Esophagus (tissue), 2 donors: ENCODE results near the gene CGB1. TPM values are rescaled to one million over a fixed set of nuclear protein-coding genes. Genes with fewer than 3 reads are reported as not detected.
"Not testable (repeated sequence)": the region's sequence is repeated elsewhere in the genome, so short reads cannot be mapped to it uniquely, and the experiment has no call there.

ENCODE experiments used
- H3K27ac ChIP-seq, 2 donors: one replicate each; pipeline ENCODE4 v1.5.1; 2013; ENCODE audit warnings: low read depth in 2 of 2, mild to moderate bottlenecking in 2 of 2, inconsistent platforms in 1 of 2, low read length in 1 of 2, moderate library complexity in 1 of 2
- H3K27me3 ChIP-seq, 2 donors: one replicate each; pipeline ENCODE4 v1.6.1; 2013; ENCODE audit warnings: low read length in 2 of 2, control low read depth in 1 of 2, mild to moderate bottlenecking in 1 of 2; ENCODE audit not compliant: insufficient read depth in 2 of 2, control insufficient read depth in 1 of 2
- H3K36me3 ChIP-seq, 2 donors: one replicate each; pipeline ENCODE4 v1.6.1; 2013; ENCODE audit warnings: low read length in 1 of 2; ENCODE audit not compliant: control insufficient read depth in 2 of 2, insufficient read depth in 2 of 2
- H3K4me1 ChIP-seq, 2 donors: one replicate each; pipeline ENCODE4 v1.6.1; 2013; ENCODE audit warnings: low read length in 1 of 2; ENCODE audit not compliant: control insufficient read depth in 2 of 2, insufficient read depth in 2 of 2
- H3K4me3 ChIP-seq, 2 donors: one replicate each; pipeline ENCODE4 v1.5.1; 2013; ENCODE audit warnings: low read length in 2 of 2, mild to moderate bottlenecking in 2 of 2, low read depth in 1 of 2, moderate library complexity in 1 of 2
- H3K9me3 ChIP-seq, 2 donors: one replicate each; pipeline ENCODE4 v1.6.1; 2013; ENCODE audit warnings: mild to moderate bottlenecking in 2 of 2, low read depth in 1 of 2, low read length in 1 of 2, moderate library complexity in 1 of 2; ENCODE audit not compliant: control insufficient read depth in 2 of 2, insufficient read depth in 1 of 2
- WGBS, 2 donors: extraction: QIAGEN DNeasy Blood & Tissue Kit; methylation state at CpG; one replicate each; pipeline ENCODE4 v1.1.7; 2013; 5-methylcytosine and 5-hydroxymethylcytosine counted together
- polyA plus RNA-seq, 2 donors: library from polyadenylated mRNA; stranded (reverse); fragments of 200-250 nt; gene quantifications; one replicate each; pipeline ENCODE4 v1.2.3, GENCODE V29; 2013
- donor health status: healthy with polysubstance abuse.
- donor health status: Bipolar disorder and iron deficiency.

Gene CGB1
- not detected for polyA plus RNA-seq

GRCh38 chr19:49036815-49037214, at the start of gene CGB1:
Gene CGB1 (minus strand): TSS chr19:49036895. CDS start chr19:49036711, 184 bp downstream.
- H3K27me3 ChIP-seq, H3K4me1 ChIP-seq, H3K36me3 ChIP-seq, H3K4me3 ChIP-seq, H3K9me3 ChIP-seq, H3K27ac ChIP-seq: not testable (repeated sequence)
- 50 to 52% methylated on average over 18 of the region's 18 CpGs for WGBS, 2 donors

GRCh38 chr19:49086296-49086695, 49.6 kb upstream of the CGB1 start:
- H3K4me1 ChIP-seq = peaks cover 3 to 4% of the 10 kb centered on the region in 2 donors
- H3K36me3 ChIP-seq = peaks cover 9 to 20% of the 10 kb centered on the region in 2 donors
- H3K27me3 ChIP-seq = no peaks in the 10 kb centered on the region

GRCh38 chr19:49085868-49086232, 49.2 kb upstream of the CGB1 start:
- peaks cover 8 to 16% of the 10 kb centered on the region in 2 donors for H3K36me3 ChIP-seq
- H3K4me3 ChIP-seq = peak overlapping the region; percentile 88 to 94
- peak overlapping the region; percentile 77 to 92 for H3K27ac ChIP-seq
- 0 to 1% methylated on average over 14 of the region's 14 CpGs for WGBS, 2 donors
- H3K4me1 ChIP-seq = peaks cover 3 to 4% of the 10 kb centered on the region in 2 donors
- no peaks in the 10 kb centered on the region for H3K27me3 ChIP-seq
- H3K9me3 ChIP-seq = no peaks in the 10 kb centered on the region

More at GRCh38 chr19:49086296-49086695, 49.6 kb upstream of the CGB1 start:
- peak overlapping the region in 1 of 2 donors; percentile 16 for H3K27ac ChIP-seq
- WGBS, 2 donors = 32% methylated on average over 11 of the region's 11 CpGs
- H3K4me3 ChIP-seq = peak overlapping the region; percentile 88 to 94
- H3K9me3 ChIP-seq = no peaks in the 10 kb centered on the region

- Histone ChIP-seq H3K4me1 (peaks cover 3 to 4% of the 10 kb centered on the region in 2 donors), H3K27me3 (no peaks in the 10 kb centered on the region), H3K27ac (peak within 1 kb of the TSS; percentile 77 to 92), H3K36me3 (peaks cover 2 to 10% of the 10 kb centered on the region in 2 donors), H3K9me3 (no peaks in the 10 kb centered on the region), H3K4me3 (peak within 1 kb of the TSS; percentile 88 to 94)
- 0% methylated on average over 86 to 89 of the region's 89 CpGs for WGBS, 2 donors
Observed at GRCh38 chr19:49085020-49085867, 48.5 kb upstream of the CGB1 start, which contains the start of gene SNRNP70. Gene SNRNP70 (plus strand): TSS chr19:49085451. CDS start chr19:49086415, 964 bp downstream.

- WGBS, 2 donors = 53 to 62% methylated on average over 26 of the region's 26 CpGs
- H3K27me3 ChIP-seq = no peaks in the 10 kb centered on the region
- H3K9me3 ChIP-seq = no peaks in the 10 kb centered on the region
- peak overlapping the region; percentile 88 to 94 for H3K4me3 ChIP-seq
- peaks cover 3 to 4% of the 10 kb centered on the region in 2 donors for H3K4me1 ChIP-seq
- H3K27ac ChIP-seq = peak overlapping the region; percentile 77 to 92
- peaks cover 0 to 8% of the 10 kb centered on the region in 2 donors for H3K36me3 ChIP-seq
Observed at GRCh38 chr19:49084206-49085019, 47.7 kb upstream of the CGB1 start.

- Histone ChIP-seq H3K9me3 (no peaks in the 10 kb centered on the region), H3K27ac (no peak overlapping the region), H3K4me3 (no peak overlapping the region), H3K4me1 (peaks cover 0 to 1% of the 10 kb centered on the region in 2 donors), H3K36me3 (peaks cover 0 to under 1% of the 10 kb centered on the region in 2 donors), H3K27me3 (no peaks in the 10 kb centered on the region)
- WGBS, 2 donors = 88 to 90% methylated on average over 1 of the region's 1 CpG
Observed at GRCh38 chr19:49081273-49081672, 44.6 kb upstream of the CGB1 start.

- no peaks in the 10 kb centered on the region for H3K9me3 ChIP-seq
- no peaks in the 10 kb centered on the region for H3K27me3 ChIP-seq
- no peak overlapping the region for H3K27ac ChIP-seq
- H3K4me3 ChIP-seq = no peak overlapping the region
- WGBS, 2 donors = 77 to 89% methylated on average over 4 of the region's 4 CpGs
- H3K36me3 ChIP-seq = no peaks in the 10 kb centered on the region
- no peaks in the 10 kb centered on the region for H3K4me1 ChIP-seq
Observed at GRCh38 chr19:49080392-49080791, 43.7 kb upstream of the CGB1 start.

GRCh38 chr19:49074869-49075268, 38.2 kb upstream of the CGB1 start:
- H3K36me3 ChIP-seq, H3K4me3 ChIP-seq, H3K4me1 ChIP-seq, H3K27ac ChIP-seq: not testable (repeated sequence)
- peaks cover 0 to 12% of the 10 kb centered on the region in 2 donors for H3K27me3 ChIP-seq
- H3K9me3 ChIP-seq = peaks cover 0 to 10% of the 10 kb centered on the region in 2 donors
- WGBS, 2 donors = 12 to 17% methylated on average over 7 to 8 of the region's 9 CpGs

GRCh38 chr19:49073514-49074378, 37.1 kb upstream of the CGB1 start:
- WGBS, 2 donors = 51 to 52% methylated on average over 23 of the region's 23 CpGs

More at GRCh38 chr19:49073514-49074378, 37.1 kb upstream of the CGB1 start:
- no peaks in the 10 kb centered on the region for H3K36me3 ChIP-seq
- peaks cover 0 to 6% of the 10 kb centered on the region in 2 donors for H3K4me1 ChIP-seq
- H3K9me3 ChIP-seq = peaks cover 0 to 10% of the 10 kb centered on the region in 2 donors
- H3K27ac ChIP-seq = no peak overlapping the region
- H3K4me3 ChIP-seq = no peak overlapping the region
- H3K27me3 ChIP-seq = peaks cover 0 to 12% of the 10 kb centered on the region in 2 donors
